ENCODE results near the gene DRC1.

DRC1 gene

DNA sequence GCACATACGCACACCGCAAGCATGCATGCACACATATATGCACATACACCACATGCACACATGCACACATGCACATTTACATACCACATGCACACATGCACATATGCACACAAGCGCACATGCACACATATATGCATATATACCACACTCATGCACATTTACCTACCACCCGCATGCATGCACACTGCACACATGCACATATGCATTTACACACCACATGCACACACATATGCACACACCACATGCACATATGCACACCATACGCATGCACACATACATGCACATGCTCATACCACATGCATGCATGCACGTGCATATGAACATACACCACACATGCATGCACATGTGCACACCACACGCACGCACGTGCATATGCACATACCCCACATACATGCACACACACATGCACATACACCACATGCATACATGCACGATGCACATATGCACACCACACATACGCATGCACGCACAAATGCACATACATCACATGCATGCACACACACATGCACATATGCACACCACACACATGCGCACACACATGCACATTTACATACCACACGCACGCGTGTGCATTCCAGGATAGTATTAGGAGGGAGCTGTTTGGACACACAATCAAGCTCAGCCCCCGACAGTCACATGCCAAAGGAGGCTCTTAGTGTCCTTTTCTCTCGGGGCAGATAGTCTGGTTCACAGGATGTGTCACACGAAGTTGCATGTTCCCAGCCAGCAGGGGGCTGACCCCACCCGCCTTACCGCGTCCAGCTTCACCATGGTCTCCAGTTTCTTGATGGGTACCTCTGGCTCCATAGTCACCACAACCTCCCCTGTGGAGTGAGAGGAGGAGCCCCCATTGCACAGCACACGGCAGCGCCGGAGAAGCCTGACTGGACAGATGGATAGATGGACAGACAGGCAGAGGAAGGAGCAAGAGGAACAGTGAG is 70.3 kb downstream of the DRC1 start:
- DNase-seq (ENCODE audit: extremely low read depth, low read depth): no peak
- TF ChIP-seq, protein P1, sequence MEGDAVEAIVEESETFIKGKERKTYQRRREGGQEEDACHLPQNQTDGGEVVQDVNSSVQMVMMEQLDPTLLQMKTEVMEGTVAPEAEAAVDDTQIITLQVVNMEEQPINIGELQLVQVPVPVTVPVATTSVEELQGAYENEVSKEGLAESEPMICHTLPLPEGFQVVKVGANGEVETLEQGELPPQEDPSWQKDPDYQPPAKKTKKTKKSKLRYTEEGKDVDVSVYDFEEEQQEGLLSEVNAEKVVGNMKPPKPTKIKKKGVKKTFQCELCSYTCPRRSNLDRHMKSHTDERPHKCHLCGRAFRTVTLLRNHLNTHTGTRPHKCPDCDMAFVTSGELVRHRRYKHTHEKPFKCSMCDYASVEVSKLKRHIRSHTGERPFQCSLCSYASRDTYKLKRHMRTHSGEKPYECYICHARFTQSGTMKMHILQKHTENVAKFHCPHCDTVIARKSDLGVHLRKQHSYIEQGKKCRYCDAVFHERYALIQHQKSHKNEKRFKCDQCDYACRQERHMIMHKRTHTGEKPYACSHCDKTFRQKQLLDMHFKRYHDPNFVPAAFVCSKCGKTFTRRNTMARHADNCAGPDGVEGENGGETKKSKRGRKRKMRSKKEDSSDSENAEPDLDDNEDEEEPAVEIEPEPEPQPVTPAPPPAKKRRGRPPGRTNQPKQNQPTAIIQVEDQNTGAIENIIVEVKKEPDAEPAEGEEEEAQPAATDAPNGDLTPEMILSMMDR (IDR thresholded peaks at IDR 0.05; ENCODE audit: low read depth, low read length, missing control alignments): peak; percentile 22
- no peak overlapping the region for H3K4me3 ChIP-seq (replicated peaks; ENCODE audit: low read depth, low read length)

DNA sequence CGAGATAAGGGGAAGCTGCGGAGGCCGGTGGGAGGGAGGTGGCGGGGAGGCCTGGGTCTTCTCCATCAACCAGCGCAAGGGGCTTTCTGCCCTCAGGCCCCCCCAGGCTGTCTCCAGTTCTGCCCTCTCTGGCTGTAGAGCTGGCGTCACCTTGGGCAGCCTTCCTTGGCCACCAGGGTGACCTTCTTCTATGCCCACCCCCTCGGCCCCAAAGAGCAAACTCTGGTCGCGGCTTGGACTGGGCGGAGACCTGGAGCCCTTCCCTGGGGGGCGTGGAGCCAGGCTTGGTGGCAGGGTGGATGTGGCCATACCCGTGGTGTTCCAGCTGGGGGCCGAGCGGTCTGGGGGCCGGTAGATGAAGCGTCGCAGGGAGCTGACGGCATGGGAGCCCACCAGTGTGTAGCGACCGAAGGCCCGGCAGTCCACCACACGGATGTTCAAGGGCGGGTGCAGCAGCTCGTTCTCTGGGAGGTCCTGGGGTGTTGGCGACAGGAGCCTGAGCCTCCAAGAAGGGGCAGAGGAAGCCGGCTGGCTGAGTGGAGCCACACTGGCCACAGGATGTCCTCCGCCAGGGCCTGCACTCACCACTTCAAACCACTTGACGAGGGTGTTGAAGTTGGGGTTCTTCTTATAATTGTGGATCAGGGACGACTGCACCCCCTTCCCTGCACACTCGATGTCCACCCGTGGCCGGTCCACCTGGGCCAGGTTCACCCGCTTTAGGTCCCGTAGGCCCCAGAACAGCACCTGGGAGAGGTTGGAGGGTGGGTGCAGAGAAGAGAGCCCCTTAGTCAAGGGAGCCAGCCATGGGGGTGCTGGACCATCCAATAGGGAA is 71.3 kb downstream of the DRC1 start:
- TF ChIP-seq, protein P1 (IDR thresholded peaks at IDR 0.05; ENCODE audit: low read depth, low read length, missing control alignments): no peak
- DNase-seq (ENCODE audit: extremely low read depth, low read depth): no peak
- H3K4me3 ChIP-seq (replicated peaks; ENCODE audit: low read depth, low read length): no peak overlapping the region

DNA sequence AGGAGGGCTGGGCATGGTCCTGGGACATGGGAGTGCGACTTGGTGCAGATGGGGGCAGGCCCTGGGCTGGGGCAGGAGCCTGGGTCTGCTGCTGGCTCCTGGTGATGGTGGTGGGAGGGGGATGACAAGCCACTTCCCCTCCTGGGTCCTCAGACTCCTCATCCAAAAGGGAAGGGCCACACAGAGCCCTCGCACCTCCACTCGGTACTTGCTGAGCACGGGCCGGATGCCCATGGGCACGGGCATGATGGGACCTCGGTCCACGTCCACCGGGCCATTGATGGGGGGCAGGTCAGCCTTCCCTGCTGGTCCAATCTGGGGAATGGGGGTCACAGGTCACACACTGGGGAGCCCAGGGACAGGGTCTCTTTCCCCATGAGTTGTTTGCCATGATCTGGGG is 72.1 kb downstream of the DRC1 start:
- TF ChIP-seq, protein P1 (IDR thresholded peaks at IDR 0.05; ENCODE audit: low read depth, low read length, missing control alignments): no peak
- no peak overlapping the region for H3K4me3 ChIP-seq (replicated peaks; ENCODE audit: low read depth, low read length)
- DNase-seq (ENCODE audit: extremely low read depth, low read depth): no peak

DNA sequence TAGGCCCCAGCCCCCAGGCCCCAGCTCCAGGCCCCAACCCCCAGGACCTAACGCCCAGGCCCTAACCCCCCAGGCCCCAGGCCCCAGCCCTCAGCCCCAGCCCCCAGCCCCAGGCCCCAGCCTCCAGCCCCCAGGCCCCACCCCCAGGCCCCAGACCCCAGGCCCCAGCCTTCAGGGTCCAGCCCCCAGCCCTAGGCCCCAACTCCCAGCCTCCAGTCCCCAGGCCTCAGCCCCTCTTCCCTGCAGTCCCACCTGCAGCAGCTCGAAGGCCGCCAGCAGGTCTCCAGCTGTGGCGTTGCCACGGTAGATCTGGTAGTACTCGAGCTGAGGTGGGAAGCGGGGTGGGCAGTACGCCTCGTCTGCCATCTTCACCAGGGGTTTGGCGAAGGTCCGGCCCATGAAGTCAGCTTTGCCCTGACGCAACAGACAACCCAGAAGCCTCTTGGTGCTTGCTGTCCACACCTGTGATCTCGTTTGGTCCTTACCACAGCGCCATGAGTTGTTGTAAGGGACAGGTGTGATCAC is 72.6 kb downstream of the DRC1 start:
- TF ChIP-seq, protein P1 (IDR thresholded peaks at IDR 0.05; ENCODE audit: low read depth, low read length, missing control alignments): no peak
- H3K4me3 ChIP-seq (replicated peaks; ENCODE audit: low read depth, low read length): no peak overlapping the region
- DNase-seq (ENCODE audit: extremely low read depth, low read depth): no peak

DNA sequence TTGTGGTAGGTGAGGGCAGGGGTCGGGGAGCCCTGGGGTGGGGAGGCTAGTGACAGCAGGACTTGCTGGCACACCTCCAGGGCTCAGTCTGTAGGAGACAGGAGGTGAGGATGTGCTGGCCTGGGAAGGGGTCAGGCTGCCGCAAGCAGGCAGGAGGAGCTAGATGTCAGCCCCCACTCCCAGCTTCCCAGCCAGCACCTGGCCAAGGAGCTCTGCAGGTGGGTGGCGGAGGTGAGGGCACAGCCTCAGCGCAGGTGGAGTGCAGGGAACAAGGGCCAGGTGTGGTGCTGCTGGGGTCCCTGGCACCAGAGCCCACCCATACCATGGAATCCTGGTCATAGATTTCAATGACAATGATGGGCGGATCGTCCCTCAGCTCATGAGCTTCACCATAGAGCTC is 73.3 kb downstream of the DRC1 start:
- no peak overlapping the region for H3K4me3 ChIP-seq (replicated peaks; ENCODE audit: low read depth, low read length)
- TF ChIP-seq, protein P1 (IDR thresholded peaks at IDR 0.05; ENCODE audit: low read depth, low read length, missing control alignments): no peak
- no peak for DNase-seq (ENCODE audit: extremely low read depth, low read depth)

DNA sequence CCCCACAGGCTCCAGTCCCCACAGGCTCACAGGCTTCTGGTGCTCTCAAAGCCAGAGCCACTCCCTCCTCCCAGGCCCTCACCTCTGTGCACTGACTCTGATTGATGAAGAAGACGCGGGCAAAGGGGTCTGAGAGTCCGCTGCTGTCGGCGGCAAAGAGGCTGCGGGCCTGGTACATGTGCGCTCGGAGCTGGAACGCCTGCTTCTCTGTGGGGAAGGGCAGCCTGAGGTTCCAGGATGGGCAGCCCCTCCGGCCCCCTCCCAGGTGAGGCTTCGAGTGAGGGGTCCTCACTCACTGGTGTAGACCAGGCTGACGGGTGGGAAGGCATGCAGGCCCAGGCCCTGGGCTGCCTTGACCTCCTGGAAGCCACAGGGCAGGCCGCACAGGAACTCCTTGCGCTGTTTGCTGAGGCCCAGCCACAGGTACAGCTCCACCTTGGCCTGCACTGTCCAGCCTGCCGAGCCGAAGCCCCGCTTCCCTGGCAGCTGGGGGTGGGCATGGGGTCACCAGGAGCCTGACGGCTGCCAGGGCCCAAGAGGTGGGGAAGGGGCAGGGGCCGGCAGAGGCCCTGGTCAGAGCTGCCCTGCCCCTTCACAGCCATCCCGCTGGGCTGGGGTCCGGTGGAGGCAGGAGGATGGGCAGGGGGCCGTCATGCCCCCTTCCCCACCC is 74.2 kb downstream of the DRC1 start:
- no peak overlapping the region for H3K4me3 ChIP-seq (replicated peaks; ENCODE audit: low read depth, low read length)
- DNase-seq (ENCODE audit: extremely low read depth, low read depth): no peak
- TF ChIP-seq, protein P1 (IDR thresholded peaks at IDR 0.05; ENCODE audit: low read depth, low read length, missing control alignments): no peak

All from HFF-Myc (cell line).